GM21529 (cell line): ENCODE measurements around the gene CNTN6.
"Not testable (repeated sequence)": the region's sequence is repeated elsewhere in the genome, so short reads cannot be mapped to it uniquely, and the experiment has no call there.

Source experiments
- ATAC-seq: cut with Tn5 transposase; IDR thresholded peaks from one replicate; pipeline ENCODE4 v1.9.1; 2021; ENCODE audit not compliant: unreplicated experiment

CNTN6 gene

GRCh38 chr3:1272546-1273265 lies 179.9 kb downstream of the CNTN6 start:
- no peak for ATAC-seq

- ATAC-seq = no peak
Observed at GRCh38 chr3:1275495-1275894, 182.7 kb downstream of the CNTN6 start.

GRCh38 chr3:1287815-1288214 lies 195.0 kb downstream of the CNTN6 start:
- ATAC-seq = no peak

- ATAC-seq = no peak
Observed at GRCh38 chr3:1288805-1289494, 196.1 kb downstream of the CNTN6 start.

GRCh38 chr3:1292571-1293071 lies 199.8 kb downstream of the CNTN6 start:
- ATAC-seq = no peak

- no peak for ATAC-seq
Observed at GRCh38 chr3:1294586-1294985, 201.8 kb downstream of the CNTN6 start.

GRCh38 chr3:1318296-1319005 lies 225.6 kb downstream of the CNTN6 start:
- no peak for ATAC-seq

GRCh38 chr3:1326546-1326945 lies 233.7 kb downstream of the CNTN6 start:
- no peak for ATAC-seq

GRCh38 chr3:1330107-1330506 lies 237.3 kb downstream of the CNTN6 start:
- ATAC-seq = no peak

GRCh38 chr3:1346386-1346785 lies 253.6 kb downstream of the CNTN6 start:
- no peak for ATAC-seq

- ATAC-seq = no peak
Observed at GRCh38 chr3:1348547-1348946, 255.7 kb downstream of the CNTN6 start.

- no peak for ATAC-seq
Observed at GRCh38 chr3:1350885-1351284, 258.1 kb downstream of the CNTN6 start.

- ATAC-seq = no peak
Observed at GRCh38 chr3:1355691-1356090, 262.9 kb downstream of the CNTN6 start.

GRCh38 chr3:1356101-1356500 lies 263.3 kb downstream of the CNTN6 start:
- ATAC-seq = no peak

- no peak for ATAC-seq
Observed at GRCh38 chr3:1365528-1365927, 272.7 kb downstream of the CNTN6 start.

- no peak for ATAC-seq
Observed at GRCh38 chr3:1374471-1374870, 281.6 kb downstream of the CNTN6 start.

- ATAC-seq = no peak
Observed at GRCh38 chr3:1375145-1375544, 282.3 kb downstream of the CNTN6 start.

GRCh38 chr3:1380926-1381646 lies 288.3 kb downstream of the CNTN6 start:
- ATAC-seq = peak; percentile 87

GRCh38 chr3:1381647-1382036 lies 288.8 kb downstream of the CNTN6 start:
- peak; percentile 48 for ATAC-seq

GRCh38 chr3:1387396-1387905 lies 294.6 kb downstream of the CNTN6 start:
- ATAC-seq = not testable (repeated sequence)

- ATAC-seq = no peak
Observed at GRCh38 chr3:1394188-1394587, 301.4 kb downstream of the CNTN6 start.
